Measurements from ENCODE around the gene LAMA2.

GRCh38 chr6:129451187-129451586, 568.2 kb downstream of the LAMA2 start:
- TF ChIP-seq CTCF (IDR thresholded peaks at IDR 0.05; ENCODE audit: poor library complexity) (no peak), EZH2 (IDR thresholded peaks at IDR 0.05; ENCODE audit: borderline replicate concordance) (no peak), EZH2phosphoT487 (IDR thresholded peaks at IDR 0.05; ENCODE audit: low read depth, severe bottlenecking, unreplicated experiment) (no peak)
